ENCODE data around the gene ZNF862. TPM values are rescaled to one million over a fixed set of nuclear protein-coding genes. Genes with fewer than 3 reads are reported as not detected.

The ZNF862 gene
- total RNA-seq, 1 donor from 2014 or later = 19.6 TPM

GRCh38 chr7:149859876-149860275 lies 21.7 kb downstream of the ZNF862 start:
- no peaks in the 10 kb centered on the region for H3K9me3 Mint-ChIP-seq

GRCh38 chr7:149860821-149861727 lies 22.9 kb downstream of the ZNF862 start:
- Mint-ChIP-seq H3K27me3 (ENCODE audit: low read depth) (no peaks in the 10 kb centered on the region), H3K36me3 (ENCODE audit: low read depth) (peaks cover 4% of the 10 kb centered on the region), H3K4me3 (no peak overlapping the region), H3K9me3 (no peaks in the 10 kb centered on the region), H3K27ac (ENCODE audit: unreplicated experiment) (no peak overlapping the region), H3K4me1 (peaks cover 3% of the 10 kb centered on the region)
- peak; percentile 53 for TF ChIP-seq CTCF (conservative IDR thresholded peaks at IDR 0.05)
- no peak for DNase-seq (ENCODE audit: low read depth, low spot score)

More at GRCh38 chr7:149859876-149860275, 21.7 kb downstream of the ZNF862 start:
- Mint-ChIP-seq H3K36me3 (ENCODE audit: low read depth) (peaks cover 4% of the 10 kb centered on the region), H3K4me3 (no peak overlapping the region), H3K4me1 (peaks cover 15% of the 10 kb centered on the region), H3K27ac (ENCODE audit: unreplicated experiment) (peak overlapping the region; percentile 71), H3K27me3 (ENCODE audit: low read depth) (no peaks in the 10 kb centered on the region)
- DNase-seq (ENCODE audit: low read depth, low spot score) = no peak
- no peak for TF ChIP-seq CTCF (conservative IDR thresholded peaks at IDR 0.05)

- H3K27ac Mint-ChIP-seq (ENCODE audit: unreplicated experiment) = no peak overlapping the region
- H3K4me1 Mint-ChIP-seq = no peaks in the 10 kb centered on the region
- H3K27me3 Mint-ChIP-seq (ENCODE audit: low read depth) = no peaks in the 10 kb centered on the region
- no peaks in the 10 kb centered on the region for H3K9me3 Mint-ChIP-seq
- peaks cover 4% of the 10 kb centered on the region for H3K36me3 Mint-ChIP-seq (ENCODE audit: low read depth)
- DNase-seq (ENCODE audit: low read depth, low spot score) = no peak
- TF ChIP-seq CTCF (conservative IDR thresholded peaks at IDR 0.05) = no peak
- no peak overlapping the region for H3K4me3 Mint-ChIP-seq
These were observed 23.5 kb downstream of the ZNF862 start for GRCh38 chr7:149861728-149862045.

- no peaks in the 10 kb centered on the region for H3K27me3 Mint-ChIP-seq (ENCODE audit: low read depth)
- H3K27ac Mint-ChIP-seq (ENCODE audit: unreplicated experiment) = no peak overlapping the region
- H3K4me1 Mint-ChIP-seq = no peaks in the 10 kb centered on the region
These were observed 24.0 kb downstream of the ZNF862 start for GRCh38 chr7:149862156-149862555.

GRCh38 chr7:149863500-149863899 lies 25.3 kb downstream of the ZNF862 start:
- no peak for TF ChIP-seq CTCF (conservative IDR thresholded peaks at IDR 0.05)
- no peaks in the 10 kb centered on the region for H3K9me3 Mint-ChIP-seq
- H3K4me3 Mint-ChIP-seq = no peak overlapping the region
- H3K27ac Mint-ChIP-seq (ENCODE audit: unreplicated experiment) = no peak overlapping the region
- no peaks in the 10 kb centered on the region for H3K4me1 Mint-ChIP-seq
- H3K27me3 Mint-ChIP-seq (ENCODE audit: low read depth) = no peaks in the 10 kb centered on the region
- DNase-seq (ENCODE audit: low read depth, low spot score) = no peak
- peaks cover 4% of the 10 kb centered on the region for H3K36me3 Mint-ChIP-seq (ENCODE audit: low read depth)

More at GRCh38 chr7:149862156-149862555, 24.0 kb downstream of the ZNF862 start:
- no peak for TF ChIP-seq CTCF (conservative IDR thresholded peaks at IDR 0.05)
- no peak for DNase-seq (ENCODE audit: low read depth, low spot score)
- Mint-ChIP-seq H3K9me3 (no peaks in the 10 kb centered on the region), H3K36me3 (ENCODE audit: low read depth) (peaks cover 4% of the 10 kb centered on the region), H3K4me3 (no peak overlapping the region)

All from neural crest cell (in vitro differentiated cells).